ENCODE results near the gene MRPL46. TPM values are rescaled to one million over a fixed set of nuclear protein-coding genes. Genes with fewer than 3 reads are reported as not detected.

The MRPL46 gene
- 21.0 and 24.9 TPM in 2 replicates for total RNA-seq
- long read RNA-seq, transcript MRPL46-201 (4 exons, 1,019 nt): major isoform, 12 of 17 reads
- long read RNA-seq, partial matches to known transcripts: 2 of 17 reads
- long read RNA-seq, other reads (novel, unspliced or antisense): 3 of 17 reads

DNA sequence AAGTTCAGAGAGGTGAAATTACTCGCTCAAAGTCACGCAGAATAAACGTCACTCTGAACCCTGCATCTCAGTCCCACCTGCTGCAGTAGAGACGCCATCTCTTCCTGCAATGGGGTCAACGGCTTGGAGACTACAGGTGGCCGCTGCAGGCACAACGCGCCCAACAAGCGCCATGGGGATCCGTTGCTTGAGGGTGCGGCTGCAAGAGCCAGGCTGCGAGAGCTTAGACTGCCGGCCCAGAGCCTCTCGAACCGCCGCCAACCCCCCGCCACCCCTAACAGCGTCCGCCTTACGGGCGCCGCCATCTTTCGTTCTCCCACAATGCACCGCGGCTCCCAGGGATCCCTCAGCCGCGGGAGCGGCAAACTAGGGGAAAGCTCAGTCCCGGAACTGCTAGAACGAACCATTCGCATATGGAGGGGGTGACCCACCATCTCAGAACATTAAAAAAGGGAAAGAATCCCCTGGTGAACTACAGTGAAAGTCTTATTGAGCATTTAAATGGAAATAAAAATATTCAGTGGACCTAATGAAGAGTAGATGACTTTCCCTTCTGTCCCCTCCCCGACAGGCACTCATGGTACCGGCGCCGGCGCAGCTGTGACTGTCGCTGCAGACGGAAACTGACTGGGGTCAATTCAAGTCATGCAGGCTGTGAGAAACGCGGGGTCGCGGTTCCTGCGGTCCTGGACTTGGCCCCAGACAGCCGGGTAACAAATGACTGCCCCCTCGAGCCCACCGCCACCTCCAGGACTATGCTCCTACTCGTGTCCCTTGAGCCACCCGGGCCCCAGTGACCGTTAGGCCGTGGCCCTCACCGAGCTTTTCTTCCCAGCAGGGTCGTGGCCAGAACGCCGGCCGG lies at the start of gene MRPL46, which contains the start of gene MRPS11:
TSS of gene MRPL46 (minus strand) at position 316 of the 862 bp plus-strand sequence. CDS start at position 305, 11 bp downstream.
TSS of gene MRPS11 (plus strand) at position 636 of the 862 bp plus-strand sequence. CDS start at position 646, 10 bp downstream.
- Mint-ChIP-seq H3K4me1 (ENCODE audit: low read depth) (peaks cover 17% of the 10 kb centered on the region), H3K4me3 (ENCODE audit: low read depth) (peak within 1 kb of the TSS; percentile 95), H3K36me3 (ENCODE audit: insufficient read depth) (peaks cover 9% of the 10 kb centered on the region), H3K9me3 (ENCODE audit: low read depth) (no peaks in the 10 kb centered on the region), H3K27ac (peak within 1 kb of the TSS; percentile 100), H3K27me3 (no peaks in the 10 kb centered on the region)
- TF ChIP-seq, protein P1, sequence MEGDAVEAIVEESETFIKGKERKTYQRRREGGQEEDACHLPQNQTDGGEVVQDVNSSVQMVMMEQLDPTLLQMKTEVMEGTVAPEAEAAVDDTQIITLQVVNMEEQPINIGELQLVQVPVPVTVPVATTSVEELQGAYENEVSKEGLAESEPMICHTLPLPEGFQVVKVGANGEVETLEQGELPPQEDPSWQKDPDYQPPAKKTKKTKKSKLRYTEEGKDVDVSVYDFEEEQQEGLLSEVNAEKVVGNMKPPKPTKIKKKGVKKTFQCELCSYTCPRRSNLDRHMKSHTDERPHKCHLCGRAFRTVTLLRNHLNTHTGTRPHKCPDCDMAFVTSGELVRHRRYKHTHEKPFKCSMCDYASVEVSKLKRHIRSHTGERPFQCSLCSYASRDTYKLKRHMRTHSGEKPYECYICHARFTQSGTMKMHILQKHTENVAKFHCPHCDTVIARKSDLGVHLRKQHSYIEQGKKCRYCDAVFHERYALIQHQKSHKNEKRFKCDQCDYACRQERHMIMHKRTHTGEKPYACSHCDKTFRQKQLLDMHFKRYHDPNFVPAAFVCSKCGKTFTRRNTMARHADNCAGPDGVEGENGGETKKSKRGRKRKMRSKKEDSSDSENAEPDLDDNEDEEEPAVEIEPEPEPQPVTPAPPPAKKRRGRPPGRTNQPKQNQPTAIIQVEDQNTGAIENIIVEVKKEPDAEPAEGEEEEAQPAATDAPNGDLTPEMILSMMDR (IDR thresholded peaks at IDR 0.05; ENCODE audit: unreplicated experiment): no peak
- DNase-seq (ENCODE audit: low spot score, unreplicated experiment): peak; percentile 72

DNA sequence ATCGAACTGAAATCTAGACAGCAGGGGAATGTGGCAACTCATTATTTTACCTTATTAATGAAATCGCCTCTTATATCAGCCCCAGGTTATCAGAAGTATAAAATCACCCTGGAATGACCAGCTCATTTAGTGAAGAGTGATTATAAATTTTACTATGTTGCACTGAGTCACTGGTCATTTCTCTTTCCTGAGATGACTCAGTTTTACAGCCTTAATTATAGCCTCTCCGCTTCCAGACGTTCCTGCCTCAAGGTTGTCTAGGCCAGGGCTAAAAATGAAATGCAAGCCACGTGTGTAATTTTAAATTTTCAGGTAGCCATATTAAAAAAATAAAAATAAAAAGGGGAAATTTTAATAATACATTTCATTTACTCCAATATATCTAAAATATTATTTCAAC lies 46.0 kb upstream of the MRPL46 start:
- H3K27ac Mint-ChIP-seq: no peak overlapping the region
- no peak for DNase-seq (ENCODE audit: low spot score, unreplicated experiment)
- peaks cover 18% of the 10 kb centered on the region for H3K36me3 Mint-ChIP-seq (ENCODE audit: insufficient read depth)
- H3K27me3 Mint-ChIP-seq: no peaks in the 10 kb centered on the region
- no peaks in the 10 kb centered on the region for H3K4me1 Mint-ChIP-seq (ENCODE audit: low read depth)
- no peaks in the 10 kb centered on the region for H3K9me3 Mint-ChIP-seq (ENCODE audit: low read depth)
- H3K4me3 Mint-ChIP-seq (ENCODE audit: low read depth): no peak overlapping the region
- TF ChIP-seq, protein P1 (IDR thresholded peaks at IDR 0.05; ENCODE audit: unreplicated experiment): no peak

DNA sequence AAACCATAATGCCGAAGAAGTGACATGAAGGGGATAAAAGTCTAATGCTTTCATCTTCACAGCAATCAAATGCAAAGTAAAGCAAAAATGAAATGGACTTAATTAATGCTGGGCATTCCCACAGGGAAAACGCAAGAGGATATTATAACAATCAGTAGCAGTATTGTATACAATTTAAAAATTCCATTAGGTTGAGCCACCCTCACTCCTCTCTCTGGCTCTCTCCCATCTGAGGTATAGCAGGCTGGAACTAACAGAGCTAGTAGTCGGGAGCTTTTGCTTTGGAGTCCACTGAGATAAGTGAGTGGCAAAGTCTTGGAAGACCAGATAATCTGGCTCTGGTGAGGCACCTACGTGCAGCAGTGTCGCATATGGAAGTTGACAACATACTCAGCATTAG lies 45.4 kb upstream of the MRPL46 start:
- H3K27me3 Mint-ChIP-seq: no peaks in the 10 kb centered on the region
- peaks cover 18% of the 10 kb centered on the region for H3K36me3 Mint-ChIP-seq (ENCODE audit: insufficient read depth)
- no peaks in the 10 kb centered on the region for H3K9me3 Mint-ChIP-seq (ENCODE audit: low read depth)
- TF ChIP-seq, protein P1 (IDR thresholded peaks at IDR 0.05; ENCODE audit: unreplicated experiment): no peak
- H3K27ac Mint-ChIP-seq: no peak overlapping the region
- H3K4me1 Mint-ChIP-seq (ENCODE audit: low read depth): no peaks in the 10 kb centered on the region
- DNase-seq (ENCODE audit: low spot score, unreplicated experiment): no peak
- no peak overlapping the region for H3K4me3 Mint-ChIP-seq (ENCODE audit: low read depth)

DNA sequence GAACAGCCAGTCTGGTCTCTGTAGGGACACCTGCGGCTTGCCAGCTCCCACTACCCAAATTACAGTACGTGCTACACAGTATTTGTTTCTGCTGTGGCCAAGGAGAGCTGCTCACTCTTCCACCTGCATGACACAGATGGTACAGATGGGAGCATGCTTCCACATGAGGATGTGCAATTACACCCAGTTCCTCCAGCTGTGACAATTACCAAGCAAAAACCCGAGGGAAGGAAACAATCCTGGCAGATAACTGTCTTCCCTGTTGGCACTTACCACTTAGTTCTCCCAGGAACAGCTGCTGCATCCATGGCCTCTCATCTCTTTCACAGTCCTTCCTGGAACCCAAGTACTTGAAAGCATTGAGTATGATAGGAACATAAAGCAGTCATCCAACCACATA lies 44.9 kb upstream of the MRPL46 start:
- TF ChIP-seq, protein P1 (IDR thresholded peaks at IDR 0.05; ENCODE audit: unreplicated experiment): no peak
- Mint-ChIP-seq H3K4me1 (ENCODE audit: low read depth) (no peaks in the 10 kb centered on the region), H3K4me3 (ENCODE audit: low read depth) (no peak overlapping the region), H3K36me3 (ENCODE audit: insufficient read depth) (peaks cover 18% of the 10 kb centered on the region), H3K27ac (no peak overlapping the region), H3K9me3 (ENCODE audit: low read depth) (no peaks in the 10 kb centered on the region), H3K27me3 (no peaks in the 10 kb centered on the region)
- no peak for DNase-seq (ENCODE audit: low spot score, unreplicated experiment)

DNA sequence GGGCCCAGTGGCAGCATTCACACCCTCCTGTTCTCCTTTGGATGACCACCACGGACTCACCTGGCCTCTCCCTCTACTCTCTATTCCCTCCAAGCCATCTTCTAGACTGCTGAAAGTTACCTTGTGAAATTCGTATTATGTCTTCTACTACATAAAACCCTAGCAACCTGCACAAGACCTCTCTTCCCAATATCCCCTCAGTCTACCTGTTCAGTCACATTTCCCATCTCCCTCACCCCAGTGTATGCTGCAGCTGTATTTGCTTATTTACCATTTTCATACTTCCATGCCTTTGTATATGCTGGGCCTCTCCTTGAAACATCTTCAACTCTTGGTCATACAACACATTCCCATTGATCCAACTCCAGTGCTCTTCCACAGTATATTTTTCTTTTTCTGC lies 44.0 kb upstream of the MRPL46 start:
- no peaks in the 10 kb centered on the region for H3K27me3 Mint-ChIP-seq
- no peaks in the 10 kb centered on the region for H3K9me3 Mint-ChIP-seq (ENCODE audit: low read depth)
- TF ChIP-seq, protein P1 (IDR thresholded peaks at IDR 0.05; ENCODE audit: unreplicated experiment): no peak
- peaks cover 16% of the 10 kb centered on the region for H3K36me3 Mint-ChIP-seq (ENCODE audit: insufficient read depth)
- H3K27ac Mint-ChIP-seq: no peak overlapping the region
- no peak for DNase-seq (ENCODE audit: low spot score, unreplicated experiment)
- no peaks in the 10 kb centered on the region for H3K4me1 Mint-ChIP-seq (ENCODE audit: low read depth)
- H3K4me3 Mint-ChIP-seq (ENCODE audit: low read depth): no peak overlapping the region
